ENCODE data around the gene ZNF70. TPM values are rescaled to one million over a fixed set of nuclear protein-coding genes. Genes with fewer than 3 reads are reported as not detected.

The ZNF70 gene
- total RNA-seq, 6 experiments from 2014 or later, result 0.51 to 1.2 (median 0.85) TPM

GRCh38 chr22:23764899-23765881 lies 14.3 kb upstream of the ZNF70 start:
- TF ChIP-seq POLR2A (IDR thresholded peaks at IDR 0.05), result peak; percentile 23
- peak in 2 of 4 donors; percentile 8 to 16 for TF ChIP-seq CTCF (IDR thresholded peaks at IDR 0.05)
- H3K27me3 ChIP-seq, result no peaks in the 10 kb centered on the region
- intact Hi-C loops (cut with DNase I), result loop anchor here in 1 of 2 donors (5.0 kb wide), 1 partner anchor 82 kb away; no protein-coding TSS in a partner anchor
- H3K4me1 ChIP-seq, result peaks cover 0 to 35% (median 12%) of the 10 kb centered on the region in 4 donors
- no peaks in the 10 kb centered on the region for H3K9me3 ChIP-seq
- ATAC-seq (peak; percentile 21 to 62 (median 52)), DNase-seq (peak in 2 of 3 donors; percentile 82 to 90)
- peaks cover 0 to 11% (median 7%) of the 10 kb centered on the region in 4 donors for H3K36me3 ChIP-seq
- peak overlapping the region; percentile 50 to 95 (median 95) for H3K27ac ChIP-seq
- H3K4me3 ChIP-seq, result peak overlapping the region in 2 of 3 donors; percentile 79 to 85
- 51% methylated on average over 7 of the region's 9 CpGs for WGBS (ENCODE audit: insufficient coverage, low coverage, low lambda C conversion rate, missing lambda C conversion rate)

- no peaks in the 10 kb centered on the region for H3K9me3 ChIP-seq
- H3K36me3 ChIP-seq, result peaks cover 0 to 11% (median 7%) of the 10 kb centered on the region in 4 donors
- H3K27ac ChIP-seq, result peak overlapping the region in 1 of 3 donors; percentile 95
- DNase-seq (no peak), ATAC-seq (no peak)
- H3K4me1 ChIP-seq, result peaks cover 0 to 33% (median 12%) of the 10 kb centered on the region in 4 donors
- 65% methylated on average over 3 of the region's 7 CpGs for WGBS (ENCODE audit: insufficient coverage, low coverage, low lambda C conversion rate, missing lambda C conversion rate)
- TF ChIP-seq POLR2A (IDR thresholded peaks at IDR 0.05), result no peak
- H3K27me3 ChIP-seq, result no peaks in the 10 kb centered on the region
- intact Hi-C loops (cut with DNase I), result no loop called here
- H3K4me3 ChIP-seq, result no peak overlapping the region
Measured at GRCh38 chr22:23763954-23764353, 13.0 kb upstream of the ZNF70 start.

GRCh38 chr22:23763579-23763945 lies 12.7 kb upstream of the ZNF70 start:
- Histone ChIP-seq H3K4me3 (no peak overlapping the region), H3K4me1 (peaks cover 0 to 29% (median 10%) of the 10 kb centered on the region in 4 donors), H3K9me3 (no peaks in the 10 kb centered on the region), H3K27ac (no peak overlapping the region), H3K27me3 (no peaks in the 10 kb centered on the region), H3K36me3 (peaks cover 0 to 11% (median 7%) of the 10 kb centered on the region in 4 donors)
- TF ChIP-seq CTCF (IDR thresholded peaks at IDR 0.05) (no peak), POLR2A (IDR thresholded peaks at IDR 0.05) (no peak)
- DNase-seq (no peak), ATAC-seq (no peak)
- WGBS (ENCODE audit: insufficient coverage, low coverage, low lambda C conversion rate, missing lambda C conversion rate), result 43% methylated on average over 6 of the region's 17 CpGs
- intact Hi-C loops (cut with DNase I), result no loop called here

GRCh38 chr22:23762842-23763578 lies 12.1 kb upstream of the ZNF70 start, which contains the start of gene C22orf15:
C22orf15 (plus strand) TSS chr22:23762990; CDS start chr22:23763307, 317 bp downstream.
- ATAC-seq (no peak), DNase-seq (no peak)
- Histone ChIP-seq H3K4me1 (peaks cover 0 to 27% (median 8%) of the 10 kb centered on the region in 4 donors), H3K36me3 (peaks cover 0 to 11% (median 7%) of the 10 kb centered on the region in 4 donors), H3K4me3 (no peak within 1 kb of the TSS), H3K9me3 (no peaks in the 10 kb centered on the region), H3K27me3 (no peaks in the 10 kb centered on the region), H3K27ac (no peak within 1 kb of the TSS)
- WGBS (ENCODE audit: insufficient coverage, low coverage, low lambda C conversion rate, missing lambda C conversion rate), result 76% methylated on average over 12 of the region's 23 CpGs
- TF ChIP-seq POLR2A (IDR thresholded peaks at IDR 0.05) (no peak), CTCF (IDR thresholded peaks at IDR 0.05) (no peak)
- intact Hi-C loops (cut with DNase I), result no loop called here

Data from right lobe of liver (tissue), 6 donors.